B cell (primary cell): ENCODE measurements around the gene NRF1. TPM values are rescaled to one million over a fixed set of nuclear protein-coding genes. Genes with fewer than 3 reads are reported as not detected.

Experiments
- ATAC-seq: fragments of 200-7000 bp; cut with Tn5 transposase; one replicate; pipeline ENCODE4 v1.10.0; 2021; ENCODE audit warnings: low read depth, mild to moderate bottlenecking, moderate number of reproducible peaks, moderate library complexity
- CTCF ChIA-PET: fragments of 350-600 bp; sonication (Branson Sonifier 250); formaldehyde crosslinking; loops from one replicate; lab custom pipeline; 2021; ENCODE audit warnings: antibody characterized with exemption, inconsistent platforms; lab: Charles Lee
- POLR2A ChIA-PET: fragments of 350-600 bp; sonication (Branson Sonifier 250); formaldehyde crosslinking; loops from one replicate; lab custom pipeline; 2021; ENCODE audit warnings: antibody characterized with exemption; lab: Charles Lee
- DNase-seq: peaks from one replicate; pipeline ENCODE4 v3.0.0; 2013
- H2AFZ ChIP-seq: 2 replicates; pipeline ENCODE4 v1.6.1; 2012; ENCODE audit warnings: mild to moderate bottlenecking, low read depth, low read length; ENCODE audit not compliant: insufficient read depth, poor library complexity, severe bottlenecking
- H3K27ac ChIP-seq, 2 donors: 1 replicate in 1 of 2; 2 replicates in 1 of 2; pipeline ENCODE4 v1.5.1; 2012 to 2013; ENCODE audit warnings: low read length in 2 of 2, mild to moderate bottlenecking in 2 of 2, moderate library complexity in 1 of 2
- H3K27me3 ChIP-seq, 4 experiments: fragments of 200-600 bp in 1 of 4; sonication (generic) in 1 of 4; replicated peaks in 1 of 4; 1 replicate in 2 of 4; 2 replicates in 2 of 4; pipeline versions ENCODE4 v1.6.1 to v1.7.0; 2013 to 2016; ENCODE audit warnings: low read length in 3 of 4, mild to moderate bottlenecking in 2 of 4, mixed read lengths in 1 of 4, moderate library complexity in 1 of 4; ENCODE audit not compliant: insufficient read depth in 4 of 4, control insufficient read depth in 3 of 4; ENCODE audit errors: control extremely low read depth in 1 of 4
- H3K36me3 ChIP-seq, 2 experiments: replicated peaks in 1 of 2; 1 replicate in 1 of 2; 2 replicates in 1 of 2; pipeline versions ENCODE4 v1.6.1 to v1.7.1; 2013; ENCODE audit warnings: low read length in 1 of 2; ENCODE audit not compliant: insufficient read depth in 2 of 2, control insufficient read depth in 1 of 2; ENCODE audit errors: control extremely low read depth in 1 of 2, extremely low read depth in 1 of 2
- H3K4me1 ChIP-seq, 2 donors: fragments of 200-600 bp in 1 of 2; sonication (generic) in 1 of 2; 1 replicate in 1 of 2; 2 replicates in 1 of 2; pipeline versions ENCODE4 v1.5.1 to v1.6.1; 2013 to 2017; ENCODE audit warnings: low read length in 2 of 2; ENCODE audit not compliant: control insufficient read depth in 2 of 2, insufficient read depth in 2 of 2
- H3K4me2 ChIP-seq: replicated peaks from 2 replicates; pipeline ENCODE3; 2012; ENCODE audit warnings: mild to moderate bottlenecking, low read depth, low read length; ENCODE audit not compliant: poor library complexity, severe bottlenecking
- H3K4me3 ChIP-seq, 5 experiments: fragments of 200-600 bp in 1 of 5; sonication (generic) in 1 of 5; 1 replicate in 3 of 5; 2 replicates in 2 of 5; pipeline versions ENCODE4 v1.5.1 to v1.7.0; 2011 to 2016; ENCODE audit warnings: low read length in 4 of 5, mild to moderate bottlenecking in 4 of 5, low read depth in 2 of 5, control low read depth in 1 of 5, moderate library complexity in 1 of 5; ENCODE audit not compliant: insufficient read depth in 1 of 5; ENCODE audit errors: control extremely low read depth in 1 of 5, extremely low read depth in 1 of 5
- H3K79me2 ChIP-seq: fragments of 200-600 bp; sonication (generic); one replicate; pipeline ENCODE4 v1.6.0; 2016; ENCODE audit warnings: low read length; ENCODE audit not compliant: control insufficient read depth, insufficient read depth
- H3K9ac ChIP-seq: fragments of 200-600 bp; sonication (generic); 2 replicates; pipeline ENCODE4 v1.6.1; 2017; ENCODE audit warnings: mild to moderate bottlenecking, low read length, moderate library complexity
- H3K9me3 ChIP-seq, 3 donors: one replicate each; pipeline versions ENCODE4 v1.6.1 to v1.7.1; 2013; ENCODE audit warnings: low read length in 2 of 3; ENCODE audit not compliant: control insufficient read depth in 2 of 3, insufficient read depth in 1 of 3; ENCODE audit errors: control extremely low read depth in 1 of 3
- H4K20me1 ChIP-seq: 2 replicates; pipeline ENCODE4 v1.6.0; 2012; ENCODE audit warnings: mild to moderate bottlenecking, low read length; ENCODE audit not compliant: insufficient read depth, control insufficient read depth, poor library complexity, severe bottlenecking
- H3K27ac Mint-ChIP-seq: one replicate; pipeline ENCODE4 v1.8.0; 2021; ENCODE audit warnings: mixed read lengths
- H3K27me3 Mint-ChIP-seq: one replicate; pipeline ENCODE4 v1.8.0; 2021; ENCODE audit warnings: mixed read lengths
- H3K4me1 Mint-ChIP-seq: one replicate; pipeline ENCODE4 v1.8.0; 2021; ENCODE audit warnings: mixed read lengths
- H3K4me3 Mint-ChIP-seq: one replicate; pipeline ENCODE4 v1.8.0; 2021; ENCODE audit warnings: mixed read lengths
- H3K9me3 Mint-ChIP-seq: one replicate; pipeline ENCODE4 v1.8.0; 2022; ENCODE audit warnings: mixed read lengths; ENCODE audit not compliant: insufficient read depth
- EZH2 ChIP-seq: IDR thresholded peaks from 2 replicates; pipeline ENCODE4 v1.6.1; 2012; ENCODE audit warnings: borderline replicate concordance, low read depth, mild to moderate bottlenecking, moderate library complexity, low read length; ENCODE audit not compliant: insufficient read depth, poor library complexity, severe bottlenecking
- WGBS: methylation state at CpG from one replicate; pipeline ENCODE4 v1.1.5; 2013; ENCODE audit warnings: missing lambda C conversion rate; ENCODE audit not compliant: insufficient coverage; 5-methylcytosine and 5-hydroxymethylcytosine counted together
- intact Hi-C: fragments of 100-400 bp; cut with micrococcal nuclease; formaldehyde crosslinking; loops from one replicate; pipeline ENCODE4 v1.10.0; 2022
- polyA plus RNA-seq: library from polyadenylated mRNA; depleted of rRNA; stranded (reverse); fragments of >200 nt; gene quantifications from 2 replicates; pipeline ENCODE4 v1.2.3, GENCODE V29; 2012
- total RNA-seq, 2 donors: library from RNA; stranded (reverse); fragments of 120-200 nt in 1 of 2; gene quantifications; 1 replicate in 1 of 2; 2 replicates in 1 of 2; pipeline versions ENCODE4 v1.2.3 to v1.2.4, GENCODE V29; 2013 to 2022
- TF ChIP-seq, protein P1 (sequence below): fragments of 200-600 bp; IDR thresholded peaks from one replicate; pipeline ENCODE4 v1.8.0; 2022; ENCODE audit warnings: antibody characterized with exemption, mild to moderate bottlenecking

NRF1 gene
- total and polyA plus RNA-seq, 2 donors (not counting 1 experiment from before 2014, with no cell fraction given) = 19.6 to 53.0 TPM

DNA sequence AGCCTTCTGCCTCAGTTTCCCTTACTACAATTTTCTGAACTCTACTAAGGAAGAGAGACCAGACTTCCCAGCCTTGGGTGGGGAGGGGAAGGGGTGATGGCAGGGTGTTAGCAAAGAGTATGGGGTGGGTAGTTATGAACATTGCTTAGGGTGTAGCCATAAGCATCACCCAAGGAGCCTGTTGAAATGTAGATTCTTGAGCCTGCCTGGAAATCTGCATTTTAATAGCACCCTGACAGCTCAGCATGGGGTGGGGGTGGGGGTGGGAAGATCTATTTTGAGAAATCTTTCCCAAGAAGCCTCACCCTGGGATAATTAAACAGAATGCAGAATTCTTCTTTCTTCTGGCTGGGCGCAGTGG, 164.8 kb downstream of the NRF1 start:
- POLR2A ChIA-PET = no interaction called here
- 89% methylated on average over 1 of the region's 1 CpG for WGBS
- no peaks in the 10 kb centered on the region for H3K79me2 ChIP-seq
- H3K4me3 Mint-ChIP-seq = no peak overlapping the region
- TF ChIP-seq, protein P1, sequence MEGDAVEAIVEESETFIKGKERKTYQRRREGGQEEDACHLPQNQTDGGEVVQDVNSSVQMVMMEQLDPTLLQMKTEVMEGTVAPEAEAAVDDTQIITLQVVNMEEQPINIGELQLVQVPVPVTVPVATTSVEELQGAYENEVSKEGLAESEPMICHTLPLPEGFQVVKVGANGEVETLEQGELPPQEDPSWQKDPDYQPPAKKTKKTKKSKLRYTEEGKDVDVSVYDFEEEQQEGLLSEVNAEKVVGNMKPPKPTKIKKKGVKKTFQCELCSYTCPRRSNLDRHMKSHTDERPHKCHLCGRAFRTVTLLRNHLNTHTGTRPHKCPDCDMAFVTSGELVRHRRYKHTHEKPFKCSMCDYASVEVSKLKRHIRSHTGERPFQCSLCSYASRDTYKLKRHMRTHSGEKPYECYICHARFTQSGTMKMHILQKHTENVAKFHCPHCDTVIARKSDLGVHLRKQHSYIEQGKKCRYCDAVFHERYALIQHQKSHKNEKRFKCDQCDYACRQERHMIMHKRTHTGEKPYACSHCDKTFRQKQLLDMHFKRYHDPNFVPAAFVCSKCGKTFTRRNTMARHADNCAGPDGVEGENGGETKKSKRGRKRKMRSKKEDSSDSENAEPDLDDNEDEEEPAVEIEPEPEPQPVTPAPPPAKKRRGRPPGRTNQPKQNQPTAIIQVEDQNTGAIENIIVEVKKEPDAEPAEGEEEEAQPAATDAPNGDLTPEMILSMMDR = no peak
- TF ChIP-seq EZH2 = no peak
- CTCF ChIA-PET = no interaction called here
- H3K27ac ChIP-seq = no peak overlapping the region
- H3K9me3 ChIP-seq = peaks cover 0 to 33% (median 0%) of the 10 kb centered on the region in 3 donors
- H3K4me1 ChIP-seq = peaks cover 28 to 48% of the 10 kb centered on the region in 2 donors
- no peak for DNase-seq
- no peaks in the 10 kb centered on the region for H3K36me3 ChIP-seq
- intact Hi-C loops = no loop called here
- peaks cover 0 to 54% (median 26%) of the 10 kb centered on the region in 4 experiments for H3K27me3 ChIP-seq
- no peak for ATAC-seq
- no peak overlapping the region for H3K4me3 ChIP-seq
- peaks cover 16% of the 10 kb centered on the region for H3K4me1 Mint-ChIP-seq
- H3K4me2 ChIP-seq = no peak overlapping the region
- no peak overlapping the region for H3K27ac Mint-ChIP-seq
- peaks cover 5% of the 10 kb centered on the region for H4K20me1 ChIP-seq
- no peaks in the 10 kb centered on the region for H3K9me3 Mint-ChIP-seq
- no peak overlapping the region for H3K9ac ChIP-seq
- no peak overlapping the region for H2AFZ ChIP-seq
- H3K27me3 Mint-ChIP-seq = peaks cover 17% of the 10 kb centered on the region

DNA sequence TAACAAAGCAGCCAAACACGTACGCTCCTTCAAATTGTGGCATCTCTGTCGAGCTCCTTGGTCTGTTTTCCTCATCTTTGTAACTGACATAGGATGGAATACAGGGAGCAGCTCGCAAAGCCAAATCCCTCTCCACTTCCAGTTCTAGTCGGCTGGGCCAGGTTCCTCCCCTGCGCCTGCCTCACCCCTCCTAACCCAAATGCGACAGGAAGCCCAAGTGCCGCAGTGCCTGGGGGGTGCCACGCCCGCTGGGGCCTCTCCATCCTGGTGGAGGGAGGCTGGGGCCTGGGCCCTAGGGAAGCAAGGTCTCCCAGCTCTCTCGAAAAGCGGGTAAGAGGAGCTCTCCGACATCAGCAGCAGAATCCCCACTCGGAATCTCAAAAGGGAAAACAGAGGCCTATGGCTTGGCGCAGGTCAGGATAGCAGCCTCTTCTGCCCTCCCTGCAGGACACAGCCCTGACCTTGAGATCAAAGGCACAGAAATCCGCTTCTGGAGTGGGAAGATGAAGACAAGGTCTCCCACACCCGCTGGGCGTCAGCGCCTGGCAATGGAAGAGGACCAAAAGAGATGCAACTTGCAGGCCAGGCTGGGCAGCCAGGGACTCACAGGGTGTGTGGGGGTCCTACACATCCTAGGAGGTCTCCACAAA, 165.8 kb downstream of the NRF1 start:
- Histone ChIP-seq H3K27ac (no peak overlapping the region), H3K4me3 (no peak overlapping the region), H3K79me2 (no peaks in the 10 kb centered on the region), H3K4me1 (peaks cover 38 to 54% of the 10 kb centered on the region in 2 donors), H3K9me3 (peaks cover 0 to 42% (median 0%) of the 10 kb centered on the region in 3 donors), H3K27me3 (peaks cover 0 to 61% (median 33%) of the 10 kb centered on the region in 4 experiments), H3K36me3 (no peaks in the 10 kb centered on the region), H4K20me1 (peaks cover 14% of the 10 kb centered on the region), H2AFZ (no peak overlapping the region), H3K4me2 (no peak overlapping the region), H3K9ac (no peak overlapping the region)
- Mint-ChIP-seq H3K4me1 (peaks cover 23% of the 10 kb centered on the region), H3K27ac (no peak overlapping the region), H3K27me3 (peaks cover 23% of the 10 kb centered on the region), H3K4me3 (no peak overlapping the region), H3K9me3 (no peaks in the 10 kb centered on the region)
- DNase-seq = peak; percentile 29
- TF ChIP-seq, protein P1 = no peak
- no peak for TF ChIP-seq EZH2
- CTCF ChIA-PET = interaction anchor here (0.7 kb wide), 1 partner anchor 925 kb away, joined by 3 read pairs; no protein-coding TSS in a partner anchor
- ATAC-seq = no peak
- POLR2A ChIA-PET = no interaction called here
- intact Hi-C loops = no loop called here
- 41% methylated on average over 17 of the region's 19 CpGs for WGBS
